Measurements from ENCODE around the gene SORBS2. TPM values are rescaled to one million over a fixed set of nuclear protein-coding genes. Genes with fewer than 3 reads are reported as not detected.

SORBS2 gene
- total and polyA plus RNA-seq, 2 of the 8 experiments (the other 6 are each of a cell fraction or from before 2014, with no cell fraction given) = 73.0 to 87.1 TPM

DNA sequence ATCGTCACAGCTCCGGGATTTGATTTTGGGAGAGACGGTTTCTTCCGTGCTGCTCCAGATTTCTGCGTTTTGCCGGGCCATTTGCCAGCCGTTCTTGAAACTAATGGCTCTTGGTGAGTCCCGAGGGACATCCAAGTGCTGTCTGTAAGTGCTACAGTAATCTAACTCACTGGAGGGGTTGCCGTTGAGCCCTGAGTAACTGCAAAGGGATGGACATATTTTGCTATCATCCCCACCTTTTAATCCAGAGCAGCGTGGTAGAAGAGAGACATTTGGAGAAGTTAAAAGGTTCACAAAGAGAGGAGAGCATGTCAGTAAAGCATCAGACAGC lies 187.8 kb downstream of the SORBS2 start (continued):
- TF ChIP-seq, protein P1, sequence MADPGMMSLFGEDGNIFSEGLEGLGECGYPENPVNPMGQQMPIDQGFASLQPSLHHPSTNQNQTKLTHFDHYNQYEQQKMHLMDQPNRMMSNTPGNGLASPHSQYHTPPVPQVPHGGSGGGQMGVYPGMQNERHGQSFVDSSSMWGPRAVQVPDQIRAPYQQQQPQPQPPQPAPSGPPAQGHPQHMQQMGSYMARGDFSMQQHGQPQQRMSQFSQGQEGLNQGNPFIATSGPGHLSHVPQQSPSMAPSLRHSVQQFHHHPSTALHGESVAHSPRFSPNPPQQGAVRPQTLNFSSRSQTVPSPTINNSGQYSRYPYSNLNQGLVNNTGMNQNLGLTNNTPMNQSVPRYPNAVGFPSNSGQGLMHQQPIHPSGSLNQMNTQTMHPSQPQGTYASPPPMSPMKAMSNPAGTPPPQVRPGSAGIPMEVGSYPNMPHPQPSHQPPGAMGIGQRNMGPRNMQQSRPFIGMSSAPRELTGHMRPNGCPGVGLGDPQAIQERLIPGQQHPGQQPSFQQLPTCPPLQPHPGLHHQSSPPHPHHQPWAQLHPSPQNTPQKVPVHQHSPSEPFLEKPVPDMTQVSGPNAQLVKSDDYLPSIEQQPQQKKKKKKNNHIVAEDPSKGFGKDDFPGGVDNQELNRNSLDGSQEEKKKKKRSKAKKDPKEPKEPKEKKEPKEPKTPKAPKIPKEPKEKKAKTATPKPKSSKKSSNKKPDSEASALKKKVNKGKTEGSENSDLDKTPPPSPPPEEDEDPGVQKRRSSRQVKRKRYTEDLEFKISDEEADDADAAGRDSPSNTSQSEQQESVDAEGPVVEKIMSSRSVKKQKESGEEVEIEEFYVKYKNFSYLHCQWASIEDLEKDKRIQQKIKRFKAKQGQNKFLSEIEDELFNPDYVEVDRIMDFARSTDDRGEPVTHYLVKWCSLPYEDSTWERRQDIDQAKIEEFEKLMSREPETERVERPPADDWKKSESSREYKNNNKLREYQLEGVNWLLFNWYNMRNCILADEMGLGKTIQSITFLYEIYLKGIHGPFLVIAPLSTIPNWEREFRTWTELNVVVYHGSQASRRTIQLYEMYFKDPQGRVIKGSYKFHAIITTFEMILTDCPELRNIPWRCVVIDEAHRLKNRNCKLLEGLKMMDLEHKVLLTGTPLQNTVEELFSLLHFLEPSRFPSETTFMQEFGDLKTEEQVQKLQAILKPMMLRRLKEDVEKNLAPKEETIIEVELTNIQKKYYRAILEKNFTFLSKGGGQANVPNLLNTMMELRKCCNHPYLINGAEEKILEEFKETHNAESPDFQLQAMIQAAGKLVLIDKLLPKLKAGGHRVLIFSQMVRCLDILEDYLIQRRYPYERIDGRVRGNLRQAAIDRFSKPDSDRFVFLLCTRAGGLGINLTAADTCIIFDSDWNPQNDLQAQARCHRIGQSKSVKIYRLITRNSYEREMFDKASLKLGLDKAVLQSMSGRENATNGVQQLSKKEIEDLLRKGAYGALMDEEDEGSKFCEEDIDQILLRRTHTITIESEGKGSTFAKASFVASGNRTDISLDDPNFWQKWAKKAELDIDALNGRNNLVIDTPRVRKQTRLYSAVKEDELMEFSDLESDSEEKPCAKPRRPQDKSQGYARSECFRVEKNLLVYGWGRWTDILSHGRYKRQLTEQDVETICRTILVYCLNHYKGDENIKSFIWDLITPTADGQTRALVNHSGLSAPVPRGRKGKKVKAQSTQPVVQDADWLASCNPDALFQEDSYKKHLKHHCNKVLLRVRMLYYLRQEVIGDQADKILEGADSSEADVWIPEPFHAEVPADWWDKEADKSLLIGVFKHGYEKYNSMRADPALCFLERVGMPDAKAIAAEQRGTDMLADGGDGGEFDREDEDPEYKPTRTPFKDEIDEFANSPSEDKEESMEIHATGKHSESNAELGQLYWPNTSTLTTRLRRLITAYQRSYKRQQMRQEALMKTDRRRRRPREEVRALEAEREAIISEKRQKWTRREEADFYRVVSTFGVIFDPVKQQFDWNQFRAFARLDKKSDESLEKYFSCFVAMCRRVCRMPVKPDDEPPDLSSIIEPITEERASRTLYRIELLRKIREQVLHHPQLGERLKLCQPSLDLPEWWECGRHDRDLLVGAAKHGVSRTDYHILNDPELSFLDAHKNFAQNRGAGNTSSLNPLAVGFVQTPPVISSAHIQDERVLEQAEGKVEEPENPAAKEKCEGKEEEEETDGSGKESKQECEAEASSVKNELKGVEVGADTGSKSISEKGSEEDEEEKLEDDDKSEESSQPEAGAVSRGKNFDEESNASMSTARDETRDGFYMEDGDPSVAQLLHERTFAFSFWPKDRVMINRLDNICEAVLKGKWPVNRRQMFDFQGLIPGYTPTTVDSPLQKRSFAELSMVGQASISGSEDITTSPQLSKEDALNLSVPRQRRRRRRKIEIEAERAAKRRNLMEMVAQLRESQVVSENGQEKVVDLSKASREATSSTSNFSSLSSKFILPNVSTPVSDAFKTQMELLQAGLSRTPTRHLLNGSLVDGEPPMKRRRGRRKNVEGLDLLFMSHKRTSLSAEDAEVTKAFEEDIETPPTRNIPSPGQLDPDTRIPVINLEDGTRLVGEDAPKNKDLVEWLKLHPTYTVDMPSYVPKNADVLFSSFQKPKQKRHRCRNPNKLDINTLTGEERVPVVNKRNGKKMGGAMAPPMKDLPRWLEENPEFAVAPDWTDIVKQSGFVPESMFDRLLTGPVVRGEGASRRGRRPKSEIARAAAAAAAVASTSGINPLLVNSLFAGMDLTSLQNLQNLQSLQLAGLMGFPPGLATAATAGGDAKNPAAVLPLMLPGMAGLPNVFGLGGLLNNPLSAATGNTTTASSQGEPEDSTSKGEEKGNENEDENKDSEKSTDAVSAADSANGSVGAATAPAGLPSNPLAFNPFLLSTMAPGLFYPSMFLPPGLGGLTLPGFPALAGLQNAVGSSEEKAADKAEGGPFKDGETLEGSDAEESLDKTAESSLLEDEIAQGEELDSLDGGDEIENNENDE (IDR thresholded peaks at IDR 0.05; ENCODE audit: insufficient replicate concordance, low read length) = no peak
- TF ChIP-seq HDAC6 (IDR thresholded peaks at IDR 0.05; ENCODE audit: low read depth, low read length) (no peak), POLR2AphosphoS5 (IDR thresholded peaks at IDR 0.05; ENCODE audit: low read depth, low read length) (no peak), GTF2F1 (IDR thresholded peaks at IDR 0.05; ENCODE audit: borderline replicate concordance, low read depth, low read length) (no peak), CBX8 (IDR thresholded peaks at IDR 0.05; ENCODE audit: borderline replicate concordance, low read depth, low read length) (no peak)
